GM11168 (cell line): ENCODE data around the gene ADGRB3.

Source experiments
- in situ Hi-C: fragments of 300-500 bp; cut with MboI; formaldehyde crosslinking; loops from one replicate; pipeline ENCODE4 v1.12.0; 2022; ENCODE audit warnings: low sequenced_read_pairs; ENCODE audit not compliant: unreplicated experiment

The ADGRB3 gene

DNA sequence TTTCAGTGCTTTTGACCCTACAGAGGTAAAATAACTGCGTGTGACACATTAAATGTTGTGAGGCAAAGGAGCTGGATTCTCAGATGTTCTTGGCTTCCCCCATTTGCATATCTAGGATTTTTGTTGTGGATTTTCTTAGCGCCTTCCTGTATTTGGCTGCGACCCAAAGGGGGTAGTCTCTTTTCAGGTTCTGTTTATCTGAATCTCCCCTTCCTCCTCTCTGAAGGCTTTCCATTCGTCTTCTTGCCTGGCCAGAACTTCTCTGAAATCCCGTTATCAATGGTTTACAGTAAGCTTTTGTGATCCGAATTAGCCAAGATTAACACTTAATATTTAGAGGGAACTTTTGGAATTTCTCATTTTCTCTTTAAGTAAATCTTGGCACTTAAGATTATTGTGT, 60.8 kb downstream of the ADGRB3 start:
- in situ Hi-C loops = no loop called here

DNA sequence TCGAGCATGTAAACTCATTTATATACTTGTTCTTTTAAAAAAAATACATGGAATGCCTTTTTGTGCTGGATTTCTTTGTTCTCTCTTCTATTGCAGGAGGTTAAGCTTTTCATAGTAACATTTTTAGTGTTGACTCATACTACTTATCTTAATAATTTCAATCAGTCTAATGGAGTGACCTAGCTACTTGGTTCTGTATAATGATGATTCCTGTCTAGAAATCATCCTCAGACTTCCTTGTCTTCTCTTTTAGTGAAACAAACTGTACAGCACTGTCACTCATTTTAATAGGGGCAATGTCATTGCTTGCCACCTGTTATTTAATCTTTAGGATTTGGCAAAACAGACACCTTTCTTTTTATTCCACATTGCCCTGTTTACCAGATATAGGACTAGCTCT, 62.3 kb downstream of the ADGRB3 start:
- in situ Hi-C loops = no loop called here

DNA sequence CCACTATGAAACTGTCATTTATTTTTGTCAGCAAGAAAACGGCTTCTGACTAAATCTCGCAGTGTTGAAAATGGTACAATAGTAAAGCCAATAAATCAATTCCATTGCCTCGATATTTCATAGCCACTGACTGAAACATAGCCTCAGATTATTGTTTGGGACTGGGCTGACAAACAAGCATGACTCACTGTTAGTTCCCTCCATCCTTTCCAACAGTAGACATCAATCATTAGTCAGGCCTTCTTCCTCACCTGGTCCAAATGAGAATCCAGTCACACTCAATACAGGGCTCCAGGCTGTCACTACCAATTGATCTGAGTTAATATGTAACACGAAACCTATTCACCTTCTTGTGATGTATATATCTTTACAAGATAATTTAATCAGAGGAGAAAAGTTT, 66.1 kb downstream of the ADGRB3 start:
- in situ Hi-C loops = no loop called here

DNA sequence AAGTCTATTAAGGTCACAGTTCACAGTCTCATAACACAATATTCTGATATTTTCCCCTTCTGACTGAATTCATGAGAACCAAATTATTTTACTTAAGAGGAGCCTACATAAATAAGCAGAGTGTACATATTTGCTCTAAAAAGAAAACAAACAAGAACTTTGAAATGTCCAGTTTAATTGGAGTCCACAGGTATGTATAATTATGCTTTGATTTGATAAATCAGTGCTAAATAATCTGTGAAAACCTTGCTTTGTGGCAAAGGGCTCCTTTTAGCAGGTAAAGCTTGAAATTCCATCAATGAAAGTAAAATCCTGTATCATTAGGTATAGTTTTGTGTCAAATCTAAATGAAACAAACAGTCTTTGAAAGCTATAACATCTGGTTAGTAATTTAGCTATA, 69.4 kb downstream of the ADGRB3 start:
- in situ Hi-C loops = no loop called here

DNA sequence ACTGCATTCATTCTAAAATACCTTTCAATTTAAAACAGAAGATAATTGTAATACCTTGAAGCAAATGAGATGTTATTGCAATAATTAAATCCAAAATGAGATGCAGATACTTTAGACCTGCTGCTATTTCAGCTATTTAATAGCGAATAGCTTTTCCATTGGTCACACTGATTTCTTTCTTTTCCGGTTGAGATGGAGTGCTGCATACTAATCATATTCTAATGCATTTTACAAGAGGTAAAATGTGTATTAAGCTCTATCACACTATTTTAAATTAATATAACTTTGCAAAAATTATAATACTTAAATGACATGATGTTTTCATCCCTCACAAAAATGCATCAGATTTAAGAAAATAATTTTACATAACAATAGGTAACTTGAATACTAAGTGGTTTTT, 74.0 kb downstream of the ADGRB3 start:
- in situ Hi-C loops = no loop called here

DNA sequence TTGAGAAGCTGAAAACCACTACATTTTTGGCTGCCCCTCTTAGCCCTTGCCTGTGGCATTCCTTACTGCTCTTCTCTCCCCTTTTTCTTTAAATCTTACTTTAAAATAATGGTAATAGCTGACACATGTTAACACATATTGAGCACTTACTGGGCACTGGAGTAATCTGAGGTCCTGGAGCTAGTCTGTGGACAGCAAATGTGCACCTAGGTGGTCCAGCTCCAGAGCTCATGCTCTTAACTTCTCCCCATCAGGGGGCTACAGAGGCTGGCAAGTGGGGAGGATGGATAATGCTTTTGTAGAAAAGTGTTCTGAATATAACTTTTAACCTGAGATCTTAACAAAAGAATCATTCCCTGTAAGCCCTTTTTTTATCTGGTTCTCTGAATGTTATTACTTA, 74.8 kb downstream of the ADGRB3 start:
- in situ Hi-C loops = no loop called here

DNA sequence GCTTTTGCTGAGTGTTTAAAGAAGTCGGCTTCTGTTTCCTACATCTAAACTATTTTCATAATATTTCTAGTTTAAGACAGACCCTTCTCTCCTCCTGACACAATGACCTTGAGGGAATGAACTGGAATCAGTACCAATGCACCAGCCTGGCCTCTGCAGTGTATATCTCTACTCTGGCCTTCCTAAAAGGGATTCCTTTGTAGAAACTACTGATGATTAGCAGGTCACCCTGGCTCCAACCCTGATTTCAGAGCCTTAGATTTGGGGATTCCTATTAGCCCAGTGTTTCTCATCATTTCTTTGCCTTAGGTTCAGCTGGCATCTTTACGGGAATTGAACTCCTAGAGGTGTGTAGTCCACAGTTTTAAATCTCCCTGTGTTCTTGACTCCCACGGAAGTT, 75.4 kb downstream of the ADGRB3 start:
- in situ Hi-C loops = no loop called here

DNA sequence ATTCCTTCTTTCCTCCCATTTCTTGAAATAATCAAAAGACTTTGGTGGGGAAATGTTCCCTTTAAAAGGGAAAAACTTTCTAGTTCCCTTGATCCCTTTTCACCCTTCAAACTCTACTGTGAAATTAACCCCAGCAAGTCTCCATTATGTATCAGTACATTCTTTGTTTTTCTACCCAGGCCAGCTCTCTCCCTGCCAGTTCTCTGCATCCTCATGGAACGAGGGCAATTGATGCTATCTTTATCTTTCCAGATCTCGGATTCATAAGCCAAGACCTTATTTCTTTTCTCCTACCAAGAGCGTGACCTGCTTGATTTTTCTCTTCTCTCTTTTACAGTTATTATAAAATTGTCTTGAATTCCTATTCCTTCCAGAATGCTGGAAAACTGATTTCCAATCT, 75.8 kb downstream of the ADGRB3 start:
- in situ Hi-C loops = no loop called here

DNA sequence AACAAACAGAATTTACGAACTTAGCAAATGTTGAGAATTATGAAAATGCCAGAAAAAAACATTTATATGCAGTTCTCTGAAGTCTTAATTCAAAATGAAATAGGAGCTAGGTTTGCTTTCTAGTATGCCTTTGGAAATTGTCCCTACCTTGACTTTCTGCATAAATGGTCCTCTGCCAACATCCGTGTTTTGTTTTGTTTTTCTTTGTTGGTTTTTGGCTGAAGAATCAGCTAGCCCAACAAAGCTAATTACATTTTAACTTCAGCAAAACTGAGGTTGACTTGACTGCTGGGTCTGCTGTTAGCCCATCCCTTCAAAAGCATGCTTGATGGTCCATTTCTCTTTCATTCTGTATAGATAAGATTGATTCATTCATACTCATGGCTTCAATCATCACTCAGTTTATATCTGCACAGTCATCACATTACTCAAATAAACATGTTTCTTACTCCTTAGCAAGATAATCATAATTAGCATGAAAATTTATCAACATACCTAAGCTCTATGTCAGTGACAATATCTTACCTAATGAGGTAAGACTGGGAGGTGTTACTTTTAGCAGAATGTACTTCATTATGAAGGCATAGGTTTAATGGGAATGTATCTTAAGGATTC, 76.4 kb downstream of the ADGRB3 start:
- in situ Hi-C loops = no loop called here

DNA sequence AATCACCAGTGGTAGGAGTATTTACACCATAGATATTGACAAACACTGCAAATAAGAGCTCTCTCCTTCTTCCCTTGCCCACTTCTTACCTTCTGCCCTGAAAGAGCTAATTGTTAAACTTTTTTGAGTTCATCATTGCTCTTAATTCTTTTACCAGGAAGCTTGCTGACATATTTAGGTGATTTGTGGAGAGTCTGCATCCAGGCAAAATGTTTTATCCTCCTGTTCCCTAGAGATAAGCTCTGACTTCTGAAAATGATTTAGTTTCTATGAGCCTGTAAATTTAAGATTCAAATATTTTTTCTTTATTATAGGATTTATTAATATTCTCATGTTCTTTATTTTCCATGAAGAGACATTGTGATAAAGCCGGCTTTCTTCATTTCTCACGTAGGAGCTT, 81.5 kb downstream of the ADGRB3 start:
- in situ Hi-C loops = no loop called here

DNA sequence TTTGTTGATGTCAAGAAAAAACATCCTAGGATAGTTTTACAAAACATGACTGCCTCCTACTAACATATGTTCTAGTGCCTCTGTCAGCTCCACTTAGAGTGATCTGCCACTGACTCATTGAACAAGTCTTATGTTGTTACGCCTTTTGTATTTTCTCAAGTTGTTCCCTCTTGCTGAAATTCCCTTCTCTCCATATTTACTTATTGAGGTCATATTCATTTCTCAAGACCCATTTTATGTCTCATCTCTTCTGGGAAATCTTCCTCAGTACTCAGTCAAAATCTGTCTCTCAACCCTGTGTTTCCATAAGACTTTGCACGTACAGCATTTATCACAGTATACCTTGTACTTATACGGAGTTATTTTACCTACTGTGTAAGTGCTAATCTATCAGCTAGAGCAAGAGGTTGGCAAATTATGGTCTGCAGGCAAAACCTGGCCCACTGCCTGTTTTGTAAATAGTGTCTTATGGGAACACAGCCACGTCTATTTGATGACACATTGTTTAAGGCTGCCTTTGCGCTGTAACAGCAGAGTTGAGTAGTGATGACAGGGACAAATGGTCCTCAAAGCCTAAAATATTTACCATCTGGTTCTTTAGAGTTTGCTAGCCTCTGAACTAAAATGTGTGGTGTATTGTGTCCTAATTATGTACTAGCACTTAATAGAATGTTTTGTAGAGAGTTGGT, 83.4 kb downstream of the ADGRB3 start:
- in situ Hi-C loops = no loop called here

DNA sequence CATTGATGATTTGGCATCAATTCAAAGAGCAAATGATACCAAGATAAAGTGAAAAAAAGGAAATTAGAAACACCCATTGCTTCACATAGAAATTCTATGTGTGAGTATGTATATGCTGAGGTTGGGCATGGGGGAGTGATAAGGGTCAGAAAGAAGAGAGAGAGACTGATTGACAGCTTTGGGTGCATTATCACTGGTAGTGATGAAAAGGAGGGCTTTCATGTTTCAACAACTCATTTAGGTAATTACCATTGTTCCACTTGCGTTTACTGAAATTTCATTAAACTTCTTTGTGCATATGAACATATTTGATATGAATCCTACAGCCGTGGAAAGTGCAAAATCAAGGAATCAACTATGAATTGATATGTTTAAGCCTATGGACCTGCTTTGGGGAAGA, 84.7 kb downstream of the ADGRB3 start:
- in situ Hi-C loops = no loop called here

DNA sequence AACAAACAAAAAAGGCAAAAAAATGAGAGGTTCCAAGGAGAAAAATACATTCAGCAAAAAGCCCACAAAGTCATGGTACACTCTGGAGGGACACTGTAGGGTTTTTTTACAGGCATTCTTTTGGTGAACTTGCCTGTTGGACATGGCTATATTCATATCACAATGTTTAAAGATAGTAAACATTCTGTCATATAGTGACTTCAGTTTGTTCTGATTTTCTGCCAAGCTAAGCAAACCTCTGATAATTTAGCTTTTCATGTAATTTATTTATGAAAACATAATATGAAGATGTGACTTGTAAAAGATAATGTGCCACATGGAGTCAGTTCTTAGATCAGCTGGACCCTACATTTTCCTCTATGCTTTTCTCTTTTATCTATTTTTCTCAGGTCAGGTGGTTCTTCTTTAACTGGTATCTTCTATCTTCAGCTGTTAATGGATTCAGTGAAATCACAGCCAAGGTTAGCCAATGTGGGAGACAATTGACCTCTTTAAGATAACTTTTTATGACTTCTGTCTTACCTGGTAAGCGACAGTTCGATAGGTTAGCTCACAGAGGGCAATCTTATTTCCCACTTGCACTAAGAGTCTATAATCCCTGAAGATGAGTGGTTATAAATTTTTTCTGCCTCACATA, 87.9 kb downstream of the ADGRB3 start:
- in situ Hi-C loops = no loop called here

DNA sequence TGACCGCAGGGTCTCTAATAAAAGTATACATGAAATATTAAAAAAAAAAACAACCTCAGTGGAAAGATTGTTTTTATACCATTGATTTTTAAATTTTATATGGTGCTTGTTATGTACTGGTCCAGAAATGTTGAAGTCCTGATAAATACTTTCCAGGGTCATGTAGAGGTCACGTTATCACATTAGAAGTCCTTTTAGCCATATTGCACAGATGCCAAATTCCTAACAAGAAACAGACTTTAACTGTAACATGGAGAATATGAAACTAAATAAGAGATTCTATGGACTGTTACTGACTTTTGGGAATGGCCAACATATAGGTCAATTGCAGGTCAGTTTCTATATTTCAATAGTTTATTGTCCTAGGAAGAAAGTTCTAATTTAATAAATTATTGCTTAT, 89.0 kb downstream of the ADGRB3 start:
- in situ Hi-C loops = no loop called here

DNA sequence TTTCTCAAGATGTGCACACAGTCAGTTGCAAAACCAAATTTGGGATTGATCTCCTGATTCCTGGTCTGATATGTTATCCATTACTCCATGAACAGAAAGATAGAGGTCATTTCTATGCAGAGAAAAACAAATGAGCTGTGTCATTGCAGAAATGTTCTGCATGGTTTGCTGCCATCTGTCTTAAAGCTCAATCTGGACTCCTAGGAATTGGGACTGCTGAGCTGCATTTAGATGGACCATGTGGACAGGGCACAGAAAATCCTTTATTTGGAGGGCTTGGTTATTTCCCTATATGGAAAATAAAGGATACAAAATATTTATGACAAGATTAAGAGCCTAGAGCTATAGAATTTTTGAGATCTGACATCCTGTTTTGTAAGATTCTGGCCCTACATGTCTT, 91.3 kb downstream of the ADGRB3 start:
- in situ Hi-C loops = no loop called here

DNA sequence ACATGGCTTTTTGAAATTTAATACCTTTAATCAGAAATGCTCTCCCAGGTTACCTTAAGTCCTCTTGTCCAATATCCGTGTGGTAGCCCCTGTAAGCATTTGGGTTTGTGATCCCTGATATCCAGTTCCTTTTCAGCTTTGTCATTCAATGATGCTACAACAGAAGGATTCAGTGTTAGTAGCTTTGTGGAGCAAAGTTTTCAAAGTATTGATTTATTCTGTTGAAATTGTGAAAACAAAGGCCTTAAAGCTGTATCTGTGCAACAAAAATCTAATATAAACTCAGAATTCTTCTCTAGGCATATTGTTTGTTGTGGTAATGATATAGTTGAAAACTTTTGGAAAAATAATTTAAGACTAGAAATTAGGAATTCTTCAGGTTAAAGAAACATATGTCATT, 91.9 kb downstream of the ADGRB3 start:
- in situ Hi-C loops = no loop called here

DNA sequence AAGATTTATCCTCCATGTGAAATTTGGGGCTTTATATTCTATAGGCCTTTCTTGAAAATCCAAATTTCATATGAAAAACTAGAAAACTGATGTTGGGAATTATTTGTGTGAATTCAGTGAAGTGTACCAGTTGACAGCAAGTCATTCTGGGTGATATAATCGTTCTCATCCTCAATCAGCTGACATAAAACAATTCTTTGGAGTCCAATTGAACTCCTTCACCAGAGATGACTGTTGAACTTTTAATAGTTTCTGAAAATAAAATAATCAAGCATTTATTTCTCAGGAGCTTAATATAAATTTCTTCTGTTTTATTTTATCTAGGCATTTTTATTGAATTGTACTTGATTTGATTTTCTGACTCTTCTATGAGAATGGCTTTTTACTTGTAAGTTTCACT, 92.6 kb downstream of the ADGRB3 start:
- in situ Hi-C loops = no loop called here

DNA sequence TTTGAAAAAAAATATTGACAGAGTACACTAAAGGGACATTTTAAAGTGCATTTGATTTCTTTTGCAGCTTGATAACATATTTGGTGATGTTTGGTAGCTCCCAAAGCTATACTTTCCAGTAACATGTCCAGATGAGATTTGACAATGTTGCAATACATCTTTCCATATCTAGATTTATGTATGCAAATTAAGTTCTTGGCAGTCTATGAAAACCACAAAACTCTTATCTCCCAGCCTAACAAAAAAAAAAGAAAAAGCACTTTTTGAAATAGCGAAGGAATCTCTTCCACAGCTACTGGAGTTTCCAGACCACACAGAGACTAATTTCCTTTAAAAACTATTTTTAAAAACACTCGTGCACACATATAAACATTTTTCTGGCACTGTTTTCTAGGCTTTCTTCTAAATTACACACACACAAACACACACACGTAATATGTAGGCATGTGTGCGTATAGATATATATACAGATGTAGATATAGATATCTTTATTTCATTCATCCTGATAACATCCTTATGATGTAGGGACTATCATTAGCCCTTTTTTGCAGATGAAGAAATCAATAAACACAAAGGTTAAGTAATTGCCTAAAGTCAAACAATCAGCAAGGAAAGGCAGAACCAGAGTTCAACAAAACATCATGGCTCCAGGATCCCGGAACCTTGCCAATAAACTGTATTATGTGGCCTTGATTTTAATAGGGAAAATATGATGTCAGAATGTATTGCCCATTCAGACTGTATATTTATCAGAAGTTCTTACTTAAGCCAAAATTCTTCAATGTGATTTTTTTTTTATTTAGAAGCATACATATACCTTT, 93.3 kb downstream of the ADGRB3 start:
- in situ Hi-C loops = no loop called here

DNA sequence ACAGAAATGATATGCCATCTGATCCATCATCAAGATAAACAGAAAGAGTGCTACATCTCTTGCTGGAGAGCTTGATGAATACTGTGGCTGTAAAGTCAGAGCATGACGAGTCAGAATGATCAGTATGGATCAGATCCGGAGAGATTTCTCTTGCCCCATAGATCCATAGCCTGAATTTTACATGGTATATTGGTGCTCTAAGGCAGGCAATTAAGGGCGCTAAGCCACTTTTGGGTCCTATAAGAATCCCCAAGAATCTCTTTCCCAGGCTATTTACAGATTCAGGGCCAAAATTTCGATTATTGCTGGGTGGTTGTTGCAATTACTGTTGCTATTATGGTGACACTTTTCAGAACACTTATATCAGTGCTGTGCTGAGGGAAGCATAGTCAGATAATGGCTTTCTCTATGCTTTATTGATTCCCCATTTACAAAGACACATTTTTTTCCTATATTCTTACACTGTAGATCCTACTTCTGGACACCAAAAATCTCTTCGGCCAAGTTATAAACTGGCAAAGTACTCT, 94.4 kb downstream of the ADGRB3 start:
- in situ Hi-C loops = no loop called here

DNA sequence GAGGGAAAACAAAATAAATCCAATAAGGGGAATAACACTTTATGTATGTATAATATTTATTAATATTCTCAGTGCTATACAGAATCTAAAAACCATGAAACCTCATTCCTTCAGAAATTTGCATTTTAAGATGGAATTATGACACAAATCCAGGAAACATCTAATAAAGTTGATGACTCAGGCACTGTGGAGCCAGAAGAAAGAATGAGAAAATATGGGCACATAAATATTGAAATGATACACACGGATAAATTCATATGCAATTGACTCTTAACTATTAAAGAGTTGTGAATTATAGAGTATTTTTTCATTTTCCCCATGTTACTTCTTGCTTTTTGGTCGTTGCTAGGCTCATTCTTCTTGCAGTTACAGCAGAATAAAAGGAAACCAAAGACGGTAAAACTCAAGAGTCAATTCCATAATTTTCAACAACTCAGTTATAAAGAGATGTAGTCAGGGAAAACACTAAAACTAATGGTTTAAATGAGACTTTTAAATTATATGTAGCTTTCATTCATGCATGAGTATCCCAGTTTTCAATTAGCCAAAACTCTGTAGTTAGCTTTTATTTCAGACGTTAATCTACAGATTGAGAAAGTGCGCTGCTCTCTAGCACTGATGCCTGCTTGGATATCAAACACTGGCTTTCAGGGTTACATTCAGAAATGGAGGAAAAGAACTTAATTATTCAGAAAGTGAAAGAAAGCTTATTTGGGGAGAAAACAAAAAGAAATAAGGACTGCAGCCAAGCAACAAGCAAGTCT, 95.4 kb downstream of the ADGRB3 start:
- in situ Hi-C loops = no loop called here
